ENCODE results near the gene DCTN3. TPM values are rescaled to one million over a fixed set of nuclear protein-coding genes. Genes with fewer than 3 reads are reported as not detected.

The DCTN3 gene
- total and polyA plus RNA-seq, 9 of the 15 experiments (the other 6 are each of a cell fraction or from before 2014, with no cell fraction given), result 11.0 to 51.0 (median 41.9) TPM

GRCh38 chr9:34565856-34566255 lies 54.4 kb downstream of the DCTN3 start (continued):
- TF ChIP-seq MNT (conservative IDR thresholded peaks at IDR 0.05) (no peak), NR2C2 (CRISPR knock-in tag; IDR thresholded peaks at IDR 0.05) (no peak), NR2C2 (tag; IDR thresholded peaks at IDR 0.05) (no peak), E2F8 (IDR thresholded peaks at IDR 0.05; ENCODE audit: low read depth, partially characterized antibody) (no peak), PHB (CRISPR knock-in tag; IDR thresholded peaks at IDR 0.05) (no peak)
- TF ChIP-seq, protein P1, sequence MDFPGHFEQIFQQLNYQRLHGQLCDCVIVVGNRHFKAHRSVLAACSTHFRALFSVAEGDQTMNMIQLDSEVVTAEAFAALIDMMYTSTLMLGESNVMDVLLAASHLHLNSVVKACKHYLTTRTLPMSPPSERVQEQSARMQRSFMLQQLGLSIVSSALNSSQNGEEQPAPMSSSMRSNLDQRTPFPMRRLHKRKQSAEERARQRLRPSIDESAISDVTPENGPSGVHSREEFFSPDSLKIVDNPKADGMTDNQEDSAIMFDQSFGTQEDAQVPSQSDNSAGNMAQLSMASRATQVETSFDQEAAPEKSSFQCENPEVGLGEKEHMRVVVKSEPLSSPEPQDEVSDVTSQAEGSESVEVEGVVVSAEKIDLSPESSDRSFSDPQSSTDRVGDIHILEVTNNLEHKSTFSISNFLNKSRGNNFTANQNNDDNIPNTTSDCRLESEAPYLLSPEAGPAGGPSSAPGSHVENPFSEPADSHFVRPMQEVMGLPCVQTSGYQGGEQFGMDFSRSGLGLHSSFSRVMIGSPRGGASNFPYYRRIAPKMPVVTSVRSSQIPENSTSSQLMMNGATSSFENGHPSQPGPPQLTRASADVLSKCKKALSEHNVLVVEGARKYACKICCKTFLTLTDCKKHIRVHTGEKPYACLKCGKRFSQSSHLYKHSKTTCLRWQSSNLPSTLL (IDR thresholded peaks at IDR 0.05), result no peak

Data from K562 (cell line).